Measurements from ENCODE around the gene HOXC6. TPM values are rescaled to one million over a fixed set of nuclear protein-coding genes. Genes with fewer than 3 reads are reported as not detected.

HOXC6 gene
- total RNA-seq, 1 experiment from 2014 or later: 2.8 TPM

DNA sequence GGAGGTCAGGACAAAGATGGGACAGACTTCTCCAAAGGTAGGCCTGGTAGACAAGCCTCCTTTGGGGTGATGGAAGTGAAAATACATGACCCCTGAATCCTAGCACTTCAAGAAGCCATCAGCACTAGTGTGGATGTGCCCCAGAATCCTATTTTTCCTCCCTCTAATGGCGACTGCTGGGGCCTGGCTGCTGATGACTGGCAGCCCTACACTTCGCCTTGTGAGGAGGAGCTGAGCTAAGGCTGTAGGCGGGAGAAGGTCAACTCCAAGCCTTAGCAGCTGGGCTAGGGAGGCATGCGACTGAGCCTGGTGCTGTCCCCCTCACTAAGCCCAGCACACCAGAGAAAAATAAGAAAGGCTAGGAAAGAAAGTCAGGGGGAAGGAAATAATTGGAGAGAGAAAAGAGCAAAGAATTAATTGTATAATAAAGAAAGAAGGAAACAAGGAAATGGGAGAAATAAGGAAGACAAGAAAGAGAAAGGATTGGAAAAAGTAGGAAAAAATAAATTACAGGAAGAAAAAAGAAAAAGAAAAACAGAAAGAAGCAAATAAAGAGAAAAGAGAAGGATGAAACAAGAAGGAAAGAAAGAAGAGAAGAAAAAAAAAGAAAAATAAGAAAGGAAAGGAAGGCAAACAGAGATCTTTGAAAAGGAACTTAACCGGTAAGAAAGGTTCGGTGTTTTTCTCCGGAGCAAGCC lies 48.0 kb upstream of the HOXC6 start:
- intact Hi-C loops (cut with micrococcal nuclease): no loop called here
- POLR2A ChIA-PET (ENCODE audit: unreplicated experiment): no interaction called here
- Histone ChIP-seq H3K4me1 (ENCODE audit: insufficient read depth, low read length) (peaks cover 26% of the 10 kb centered on the region), H3K27me3 (ENCODE audit: low read length) (no peaks in the 10 kb centered on the region), H3K79me2 (ENCODE audit: low read length) (no peaks in the 10 kb centered on the region), H3K9me3 (ENCODE audit: low read length) (no peaks in the 10 kb centered on the region), H3K27ac (ENCODE audit: low read length) (no peak overlapping the region), H3K9me2 (replicated peaks; ENCODE audit: low read length) (no peaks in the 10 kb centered on the region), H3K4me3 (ENCODE audit: low read length) (no peak overlapping the region), H3K4me2 (ENCODE audit: low read length) (no peak overlapping the region), H4K20me1 (ENCODE audit: low read length) (no peaks in the 10 kb centered on the region), H2AFZ (ENCODE audit: low read length) (no peak overlapping the region), H3K36me3 (ENCODE audit: low read depth, low read length) (no peaks in the 10 kb centered on the region), H3K9ac (ENCODE audit: low read length) (no peak overlapping the region), H3F3A (ENCODE audit: low read length, unreplicated experiment) (no peaks in the 10 kb centered on the region)
- CTCF ChIA-PET: interaction anchor here (0.6 kb wide), 2 partner anchors 52 to 744 kb away, joined by 3 to 4 read pairs; no protein-coding TSS in a partner anchor
- ATAC-seq (no peak), DNase-seq (no peak)
- BruUV-seq (replicated peaks): no TSS peak
- TF ChIP-seq EZH2 (IDR thresholded peaks at IDR 0.05; ENCODE audit: low read length, unreplicated experiment): no peak
- TF ChIP-seq EZH2phosphoT487 (IDR thresholded peaks at IDR 0.05; ENCODE audit: borderline replicate concordance, low read length): no peak
- TF ChIP-seq CTCF (conservative IDR thresholded peaks at IDR 0.05; ENCODE audit: low read depth, low read length): no peak

GRCh38 chr12:53980802-53981496 lies 47.3 kb upstream of the HOXC6 start:
- CTCF ChIA-PET: interaction anchor here (0.6 kb wide), 2 partner anchors 51 to 743 kb away, joined by 3 to 4 read pairs; no protein-coding TSS in a partner anchor
- Histone ChIP-seq H3K4me3 (ENCODE audit: low read length) (no peak overlapping the region), H4K20me1 (ENCODE audit: low read length) (no peaks in the 10 kb centered on the region), H3K36me3 (ENCODE audit: low read depth, low read length) (no peaks in the 10 kb centered on the region), H2AFZ (ENCODE audit: low read length) (no peak overlapping the region), H3K27ac (ENCODE audit: low read length) (no peak overlapping the region), H3K4me2 (ENCODE audit: low read length) (no peak overlapping the region), H3K79me2 (ENCODE audit: low read length) (no peaks in the 10 kb centered on the region), H3K9me3 (ENCODE audit: low read length) (no peaks in the 10 kb centered on the region), H3K4me1 (ENCODE audit: insufficient read depth, low read length) (peaks cover 29% of the 10 kb centered on the region), H3K27me3 (ENCODE audit: low read length) (no peaks in the 10 kb centered on the region), H3F3A (ENCODE audit: low read length, unreplicated experiment) (no peaks in the 10 kb centered on the region), H3K9me2 (replicated peaks; ENCODE audit: low read length) (no peaks in the 10 kb centered on the region), H3K9ac (ENCODE audit: low read length) (no peak overlapping the region)
- intact Hi-C loops (cut with micrococcal nuclease): no loop called here
- DNase-seq: no peak
- no peak for TF ChIP-seq EZH2phosphoT487 (IDR thresholded peaks at IDR 0.05; ENCODE audit: borderline replicate concordance, low read length)
- no peak for TF ChIP-seq EZH2 (IDR thresholded peaks at IDR 0.05; ENCODE audit: low read length, unreplicated experiment)
- no peak for TF ChIP-seq CTCF (conservative IDR thresholded peaks at IDR 0.05; ENCODE audit: low read depth, low read length)
- POLR2A ChIA-PET (ENCODE audit: unreplicated experiment): no interaction called here
- BruUV-seq (replicated peaks): no TSS peak
- ATAC-seq: no peak

All from PC-3 (cell line).